GM12878 (cell line): ENCODE data around the gene FCHSD2. TPM values are rescaled to one million over a fixed set of nuclear protein-coding genes. Genes with fewer than 3 reads are reported as not detected.

ENCODE experiments used
- CBX3 ChIP-seq: fragments of 200-600 bp; sonication (generic); IDR thresholded peaks from 2 replicates; pipeline ENCODE4 v1.6.1; 2016; ENCODE audit warnings: low read depth, borderline replicate concordance
- CHD2 ChIP-seq: IDR thresholded peaks from 2 replicates; pipeline ENCODE4 v1.6.1; 2011; ENCODE audit warnings: low read depth, low read length, improper control_type of control experiment, borderline replicate concordance
- CREB1 ChIP-seq: IDR thresholded peaks from 2 replicates; pipeline ENCODE4 v1.6.1; 2012; ENCODE audit warnings: low read depth, mild to moderate bottlenecking, inconsistent platforms
- FOXM1 ChIP-seq: IDR thresholded peaks from 2 replicates; pipeline ENCODE4 v1.6.1; 2012; ENCODE audit warnings: low read depth, mild to moderate bottlenecking, inconsistent platforms, low read length, moderate library complexity
- GABPA ChIP-seq: IDR thresholded peaks from 2 replicates; pipeline ENCODE4 v1.6.1; 2014; ENCODE audit warnings: antibody characterized with exemption, low read depth, mild to moderate bottlenecking, inconsistent platforms
- HDAC2 ChIP-seq: fragments of 200-600 bp; sonication (generic); IDR thresholded peaks from 2 replicates; pipeline ENCODE4 v1.6.1; 2017
- HDGF ChIP-seq: fragments of 450-650 bp; IDR thresholded peaks from 2 replicates; pipeline ENCODE4 v1.6.1; 2016; ENCODE audit warnings: antibody characterized with exemption
- JUND ChIP-seq: IDR thresholded peaks from 2 replicates; pipeline ENCODE4 v1.6.1; 2012; ENCODE audit warnings: low read depth, mild to moderate bottlenecking, low read length, improper control_type of control experiment, moderate library complexity
- KAT2A ChIP-seq: conservative IDR thresholded peaks from 2 replicates; pipeline ENCODE4 v1.6.1; 2011; ENCODE audit warnings: low read depth, low read length; ENCODE audit not compliant: control insufficient read depth
- MEF2B ChIP-seq: fragments of 450-650 bp; IDR thresholded peaks from 2 replicates; pipeline ENCODE4 v1.6.1; 2018; ENCODE audit warnings: mild to moderate bottlenecking, moderate library complexity; ENCODE audit not compliant: partially characterized antibody, poor library complexity, severe bottlenecking
- NR2F1 ChIP-seq: fragments of 450-650 bp; conservative IDR thresholded peaks from 2 replicates; pipeline ENCODE4 v1.6.1; 2017; ENCODE audit warnings: mild to moderate bottlenecking
- RB1 ChIP-seq: fragments of 450-650 bp; formaldehyde crosslinking; IDR thresholded peaks from 2 replicates; pipeline ENCODE4 v1.6.1; 2017; ENCODE audit warnings: mild to moderate bottlenecking, borderline replicate concordance
- SREBF1 ChIP-seq: IDR thresholded peaks from 2 replicates; pipeline ENCODE4 v1.6.1; 2012; ENCODE audit warnings: mild to moderate bottlenecking, low read length
- polyA plus RNA-seq, 11 experiments: library from polyadenylated mRNA; depleted of rRNA in 4 of 11; unstranded in 6 of 11; stranded (reverse) in 5 of 11; fragments of >200 nt; fragmentation: Nextera tagmentation in 4 of 11; fragmentation: Illumina TruSeq in 1 of 11; extraction: Ambion mirVana in 4 of 11; extraction: Trizol in 1 of 11; gene quantifications; 1 replicate in 1 of 11; 2 replicates in 10 of 11; pipeline versions ENCODE4 v1.2.1 to v1.2.3, GENCODE V29; 2011 to 2016; ENCODE audit warnings: inconsistent platforms in 2 of 11, missing spikeins in 2 of 11, low read depth in 1 of 11
- total RNA-seq, 4 experiments: library from RNA; depleted of rRNA in 3 of 4; stranded (reverse); fragments of >200 nt in 3 of 4; fragmentation: Illumina TruSeq in 1 of 4; extraction: Trizol in 1 of 4; gene quantifications; 2 replicates each; pipeline versions ENCODE4 v1.2.1 to v1.2.3, GENCODE V29; 2013 to 2021
- TF ChIP-seq, protein P1 (sequence below): fragments of 450-650 bp; IDR thresholded peaks from 2 replicates; pipeline ENCODE4 v1.6.1; 2017; ENCODE audit warnings: mild to moderate bottlenecking, moderate library complexity
- TF ChIP-seq, protein P2 (sequence below): fragments of 450-650 bp; IDR thresholded peaks from 2 replicates; pipeline ENCODE4 v1.6.1; 2016; ENCODE audit warnings: mild to moderate bottlenecking, moderate library complexity, borderline replicate concordance
- TF ChIP-seq, protein P3 (sequence below): fragments of 150-350 bp; IDR thresholded peaks from 2 replicates; pipeline ENCODE4 v1.6.1; 2016; ENCODE audit warnings: low read depth, low read length
- TF ChIP-seq, protein P4 (sequence below): IDR thresholded peaks from 2 replicates; pipeline ENCODE4 v1.6.1; 2012; ENCODE audit warnings: low read length, inconsistent platforms

FCHSD2 gene
- total and polyA plus RNA-seq, 10 of the 15 experiments (the other 5 are each of a cell fraction or from before 2014, with no cell fraction given) = 13.2 to 89.8 (median 47.8) TPM

DNA sequence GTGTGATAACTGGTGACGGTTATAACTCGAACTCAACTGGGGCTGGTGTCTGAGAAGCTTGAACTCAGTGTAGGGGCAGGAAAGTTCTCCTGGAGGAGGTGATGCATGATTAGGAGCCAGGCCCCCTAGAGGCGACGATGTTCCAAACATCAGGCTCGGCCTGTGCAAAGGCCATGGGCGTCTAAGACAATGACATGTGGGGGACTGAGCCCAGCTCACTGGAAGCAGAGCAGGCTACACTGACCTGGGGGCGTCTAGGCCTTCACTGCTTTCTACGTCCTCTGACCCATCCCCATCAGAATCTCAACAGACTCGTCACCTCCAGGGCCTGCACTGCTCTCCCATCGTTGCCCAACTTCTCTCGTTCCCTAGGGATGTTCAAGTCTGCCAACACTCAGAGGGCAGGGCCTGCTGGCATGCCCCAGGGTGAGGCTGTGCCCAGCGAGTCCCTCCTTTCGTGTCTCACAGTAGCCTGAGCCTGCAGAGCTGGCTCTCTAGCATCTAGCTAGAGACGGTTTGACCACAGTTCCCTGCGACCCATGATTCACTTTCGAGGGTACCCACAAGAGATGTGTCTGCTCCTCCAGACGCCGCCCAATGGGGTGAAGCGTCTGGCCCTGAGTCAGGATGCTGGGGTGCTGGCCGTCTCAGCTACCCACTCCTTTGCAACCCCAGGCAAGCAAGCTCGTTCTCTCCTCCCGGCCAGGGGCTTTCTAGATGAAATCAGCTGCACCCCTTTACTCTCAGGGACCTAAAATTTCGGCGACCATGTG lies 329.0 kb downstream of the FCHSD2 start (continued):
- TF ChIP-seq, protein P1, sequence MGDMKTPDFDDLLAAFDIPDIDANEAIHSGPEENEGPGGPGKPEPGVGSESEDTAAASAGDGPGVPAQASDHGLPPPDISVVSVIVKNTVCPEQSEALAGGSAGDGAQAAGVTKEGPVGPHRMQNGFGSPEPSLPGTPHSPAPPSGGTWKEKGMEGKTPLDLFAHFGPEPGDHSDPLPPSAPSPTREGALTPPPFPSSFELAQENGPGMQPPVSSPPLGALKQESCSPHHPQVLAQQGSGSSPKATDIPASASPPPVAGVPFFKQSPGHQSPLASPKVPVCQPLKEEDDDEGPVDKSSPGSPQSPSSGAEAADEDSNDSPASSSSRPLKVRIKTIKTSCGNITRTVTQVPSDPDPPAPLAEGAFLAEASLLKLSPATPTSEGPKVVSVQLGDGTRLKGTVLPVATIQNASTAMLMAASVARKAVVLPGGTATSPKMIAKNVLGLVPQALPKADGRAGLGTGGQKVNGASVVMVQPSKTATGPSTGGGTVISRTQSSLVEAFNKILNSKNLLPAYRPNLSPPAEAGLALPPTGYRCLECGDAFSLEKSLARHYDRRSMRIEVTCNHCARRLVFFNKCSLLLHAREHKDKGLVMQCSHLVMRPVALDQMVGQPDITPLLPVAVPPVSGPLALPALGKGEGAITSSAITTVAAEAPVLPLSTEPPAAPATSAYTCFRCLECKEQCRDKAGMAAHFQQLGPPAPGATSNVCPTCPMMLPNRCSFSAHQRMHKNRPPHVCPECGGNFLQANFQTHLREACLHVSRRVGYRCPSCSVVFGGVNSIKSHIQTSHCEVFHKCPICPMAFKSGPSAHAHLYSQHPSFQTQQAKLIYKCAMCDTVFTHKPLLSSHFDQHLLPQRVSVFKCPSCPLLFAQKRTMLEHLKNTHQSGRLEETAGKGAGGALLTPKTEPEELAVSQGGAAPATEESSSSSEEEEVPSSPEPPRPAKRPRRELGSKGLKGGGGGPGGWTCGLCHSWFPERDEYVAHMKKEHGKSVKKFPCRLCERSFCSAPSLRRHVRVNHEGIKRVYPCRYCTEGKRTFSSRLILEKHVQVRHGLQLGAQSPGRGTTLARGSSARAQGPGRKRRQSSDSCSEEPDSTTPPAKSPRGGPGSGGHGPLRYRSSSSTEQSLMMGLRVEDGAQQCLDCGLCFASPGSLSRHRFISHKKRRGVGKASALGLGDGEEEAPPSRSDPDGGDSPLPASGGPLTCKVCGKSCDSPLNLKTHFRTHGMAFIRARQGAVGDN = no peak
- no peak for TF ChIP-seq RB1
- TF ChIP-seq HDAC2 = no peak
- TF ChIP-seq CHD2 = no peak
- 0 out of 2 replicates have a peak, but pooled peaks have one; percentile 11 for TF ChIP-seq JUND
- TF ChIP-seq HDGF = no peak; the same call in 1 of the 2 replicates
- TF ChIP-seq MEF2B = peak; percentile 25
- TF ChIP-seq CBX3 = no peak
- TF ChIP-seq, protein P2, sequence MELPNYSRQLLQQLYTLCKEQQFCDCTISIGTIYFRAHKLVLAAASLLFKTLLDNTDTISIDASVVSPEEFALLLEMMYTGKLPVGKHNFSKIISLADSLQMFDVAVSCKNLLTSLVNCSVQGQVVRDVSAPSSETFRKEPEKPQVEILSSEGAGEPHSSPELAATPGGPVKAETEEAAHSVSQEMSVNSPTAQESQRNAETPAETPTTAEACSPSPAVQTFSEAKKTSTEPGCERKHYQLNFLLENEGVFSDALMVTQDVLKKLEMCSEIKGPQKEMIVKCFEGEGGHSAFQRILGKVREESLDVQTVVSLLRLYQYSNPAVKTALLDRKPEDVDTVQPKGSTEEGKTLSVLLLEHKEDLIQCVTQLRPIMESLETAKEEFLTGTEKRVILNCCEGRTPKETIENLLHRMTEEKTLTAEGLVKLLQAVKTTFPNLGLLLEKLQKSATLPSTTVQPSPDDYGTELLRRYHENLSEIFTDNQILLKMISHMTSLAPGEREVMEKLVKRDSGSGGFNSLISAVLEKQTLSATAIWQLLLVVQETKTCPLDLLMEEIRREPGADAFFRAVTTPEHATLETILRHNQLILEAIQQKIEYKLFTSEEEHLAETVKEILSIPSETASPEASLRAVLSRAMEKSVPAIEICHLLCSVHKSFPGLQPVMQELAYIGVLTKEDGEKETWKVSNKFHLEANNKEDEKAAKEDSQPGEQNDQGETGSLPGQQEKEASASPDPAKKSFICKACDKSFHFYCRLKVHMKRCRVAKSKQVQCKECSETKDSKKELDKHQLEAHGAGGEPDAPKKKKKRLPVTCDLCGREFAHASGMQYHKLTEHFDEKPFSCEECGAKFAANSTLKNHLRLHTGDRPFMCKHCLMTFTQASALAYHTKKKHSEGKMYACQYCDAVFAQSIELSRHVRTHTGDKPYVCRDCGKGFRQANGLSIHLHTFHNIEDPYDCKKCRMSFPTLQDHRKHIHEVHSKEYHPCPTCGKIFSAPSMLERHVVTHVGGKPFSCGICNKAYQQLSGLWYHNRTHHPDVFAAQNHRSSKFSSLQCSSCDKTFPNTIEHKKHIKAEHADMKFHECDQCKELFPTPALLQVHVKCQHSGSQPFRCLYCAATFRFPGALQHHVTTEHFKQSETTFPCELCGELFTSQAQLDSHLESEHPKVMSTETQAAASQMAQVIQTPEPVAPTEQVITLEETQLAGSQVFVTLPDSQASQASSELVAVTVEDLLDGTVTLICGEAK = no peak
- no peak for TF ChIP-seq CREB1
- no peak for TF ChIP-seq SREBF1
- TF ChIP-seq, protein P3, sequence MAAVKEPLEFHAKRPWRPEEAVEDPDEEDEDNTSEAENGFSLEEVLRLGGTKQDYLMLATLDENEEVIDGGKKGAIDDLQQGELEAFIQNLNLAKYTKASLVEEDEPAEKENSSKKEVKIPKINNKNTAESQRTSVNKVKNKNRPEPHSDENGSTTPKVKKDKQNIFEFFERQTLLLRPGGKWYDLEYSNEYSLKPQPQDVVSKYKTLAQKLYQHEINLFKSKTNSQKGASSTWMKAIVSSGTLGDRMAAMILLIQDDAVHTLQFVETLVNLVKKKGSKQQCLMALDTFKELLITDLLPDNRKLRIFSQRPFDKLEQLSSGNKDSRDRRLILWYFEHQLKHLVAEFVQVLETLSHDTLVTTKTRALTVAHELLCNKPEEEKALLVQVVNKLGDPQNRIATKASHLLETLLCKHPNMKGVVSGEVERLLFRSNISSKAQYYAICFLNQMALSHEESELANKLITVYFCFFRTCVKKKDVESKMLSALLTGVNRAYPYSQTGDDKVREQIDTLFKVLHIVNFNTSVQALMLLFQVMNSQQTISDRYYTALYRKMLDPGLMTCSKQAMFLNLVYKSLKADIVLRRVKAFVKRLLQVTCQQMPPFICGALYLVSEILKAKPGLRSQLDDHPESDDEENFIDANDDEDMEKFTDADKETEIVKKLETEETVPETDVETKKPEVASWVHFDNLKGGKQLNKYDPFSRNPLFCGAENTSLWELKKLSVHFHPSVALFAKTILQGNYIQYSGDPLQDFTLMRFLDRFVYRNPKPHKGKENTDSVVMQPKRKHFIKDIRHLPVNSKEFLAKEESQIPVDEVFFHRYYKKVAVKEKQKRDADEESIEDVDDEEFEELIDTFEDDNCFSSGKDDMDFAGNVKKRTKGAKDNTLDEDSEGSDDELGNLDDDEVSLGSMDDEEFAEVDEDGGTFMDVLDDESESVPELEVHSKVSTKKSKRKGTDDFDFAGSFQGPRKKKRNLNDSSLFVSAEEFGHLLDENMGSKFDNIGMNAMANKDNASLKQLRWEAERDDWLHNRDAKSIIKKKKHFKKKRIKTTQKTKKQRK = no peak
- TF ChIP-seq NR2F1 = no peak
- no peak for TF ChIP-seq FOXM1
- TF ChIP-seq GABPA = no peak
- no peak for TF ChIP-seq KAT2A
- TF ChIP-seq, protein P4, sequence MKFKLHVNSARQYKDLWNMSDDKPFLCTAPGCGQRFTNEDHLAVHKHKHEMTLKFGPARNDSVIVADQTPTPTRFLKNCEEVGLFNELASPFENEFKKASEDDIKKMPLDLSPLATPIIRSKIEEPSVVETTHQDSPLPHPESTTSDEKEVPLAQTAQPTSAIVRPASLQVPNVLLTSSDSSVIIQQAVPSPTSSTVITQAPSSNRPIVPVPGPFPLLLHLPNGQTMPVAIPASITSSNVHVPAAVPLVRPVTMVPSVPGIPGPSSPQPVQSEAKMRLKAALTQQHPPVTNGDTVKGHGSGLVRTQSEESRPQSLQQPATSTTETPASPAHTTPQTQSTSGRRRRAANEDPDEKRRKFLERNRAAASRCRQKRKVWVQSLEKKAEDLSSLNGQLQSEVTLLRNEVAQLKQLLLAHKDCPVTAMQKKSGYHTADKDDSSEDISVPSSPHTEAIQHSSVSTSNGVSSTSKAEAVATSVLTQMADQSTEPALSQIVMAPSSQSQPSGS = no peak
